Hematopoietic multipotent progenitor cell treated with erythropoietin and hydrocortisone succinate and interleukin-3 and kit ligand, for 8 days (in vitro differentiated cells): ENCODE data around the gene TRMT11.
A peak's percentile ranks its signal among the peaks of the same experiment; 100 is the strongest.
"Not testable (repeated sequence)": the region's sequence is repeated elsewhere in the genome, so short reads cannot be mapped to it uniquely, and the experiment has no call there.

Source experiments
- DNase-seq: peaks from one replicate; pipeline ENCODE4 v3.0.0-alpha.2; 2015

Gene TRMT11

GRCh38 chr6:125956506-125957390 is 29.6 kb upstream of the TRMT11 start, which contains the start of gene HINT3:
HINT3 (plus strand) TSS chr6:125956770; CDS start chr6:125956978, 208 bp downstream.
- DNase-seq = peak; percentile 98

GRCh38 chr6:125957391-125957693 is 29.0 kb upstream of the TRMT11 start:
- no peak for DNase-seq

DNA sequence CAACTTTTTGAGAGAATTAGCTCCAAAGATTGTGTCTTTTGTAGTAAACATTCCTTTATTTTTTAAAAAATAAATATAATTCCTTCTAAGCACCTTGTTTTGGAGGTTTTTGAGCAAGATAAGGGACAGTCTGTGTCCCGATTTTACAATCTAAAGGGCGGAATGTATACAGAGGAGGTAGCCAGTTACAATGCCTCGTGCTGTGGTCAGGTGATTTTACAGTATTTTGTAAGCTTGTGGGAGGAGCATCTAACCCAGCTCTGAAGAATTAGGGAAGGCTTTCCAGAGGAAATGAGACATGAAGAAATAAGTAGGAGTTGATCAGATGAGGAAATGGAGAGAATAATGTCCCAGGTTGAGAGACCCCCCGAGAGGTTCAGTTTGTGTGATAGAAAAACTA is 28.5 kb upstream of the TRMT11 start:
- peak; percentile 74 for DNase-seq

GRCh38 chr6:125959041-125959440 is 27.3 kb upstream of the TRMT11 start:
- no peak for DNase-seq

DNA sequence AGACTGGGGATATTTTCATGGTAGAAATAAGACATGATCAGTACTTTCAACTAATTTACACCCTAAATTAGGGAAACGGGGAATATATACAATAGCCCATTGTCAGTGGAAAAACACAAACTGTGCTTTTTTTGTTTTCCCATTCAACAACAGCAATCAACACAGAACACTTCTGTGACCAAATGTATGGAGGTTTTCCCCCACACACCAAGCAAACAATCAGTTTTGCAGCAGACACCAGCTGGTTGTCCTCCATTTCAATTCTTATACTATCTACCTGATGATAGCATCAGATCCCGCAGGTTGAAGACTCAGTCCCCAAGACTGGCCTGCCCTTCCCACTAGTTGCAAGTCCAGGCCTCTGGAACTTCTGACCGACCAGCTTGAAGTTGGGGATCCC is 25.2 kb upstream of the TRMT11 start:
- DNase-seq = no peak

GRCh38 chr6:125962900-125963497 is 23.3 kb upstream of the TRMT11 start:
- DNase-seq = peak; percentile 27

- DNase-seq = peak; percentile 29
Observed at GRCh38 chr6:125963817-125964216, 22.5 kb upstream of the TRMT11 start.

GRCh38 chr6:125966569-125966968 is 19.8 kb upstream of the TRMT11 start:
- DNase-seq = no peak

GRCh38 chr6:125968493-125968892 is 17.8 kb upstream of the TRMT11 start:
- DNase-seq = no peak

- DNase-seq = no peak
Observed at GRCh38 chr6:125970760-125971159, 15.6 kb upstream of the TRMT11 start.

- not testable (repeated sequence) for DNase-seq
Observed at GRCh38 chr6:125972478-125972877, 13.9 kb upstream of the TRMT11 start.

DNA sequence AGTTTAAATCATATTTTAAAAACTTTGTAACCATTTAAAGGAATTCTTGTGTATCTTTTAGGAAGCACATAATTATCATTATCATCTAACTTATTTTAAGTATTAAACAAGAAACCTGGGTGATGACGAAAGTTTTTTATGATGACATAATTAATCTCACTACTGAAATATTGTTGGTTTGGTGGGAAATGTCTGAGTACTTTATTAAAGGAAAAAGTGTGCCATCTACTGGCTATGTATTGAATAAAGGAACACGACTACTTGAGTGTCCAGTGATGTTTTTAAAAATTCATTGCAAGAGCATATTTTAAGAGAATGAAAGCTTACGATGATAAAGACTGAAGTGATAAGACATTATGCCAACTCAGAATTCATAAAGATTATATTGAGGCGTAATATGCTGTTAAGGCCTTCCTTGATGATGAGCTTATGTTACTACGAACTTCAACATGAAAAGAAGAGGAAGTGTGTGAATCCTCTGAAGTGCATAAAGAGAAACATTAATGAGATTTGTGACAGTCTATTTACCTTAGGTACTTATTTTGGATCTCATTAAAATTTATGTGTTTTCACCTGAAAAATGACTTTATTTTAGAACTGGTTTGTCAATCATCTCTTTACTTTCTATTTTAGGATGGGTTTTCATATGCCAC is 12.0 kb upstream of the TRMT11 start:
- peak; percentile 84 for DNase-seq

- DNase-seq = no peak
Observed at GRCh38 chr6:125979101-125979500, 7.2 kb upstream of the TRMT11 start.

GRCh38 chr6:125981571-125982185 is 4.7 kb upstream of the TRMT11 start:
- DNase-seq = no peak

- no peak for DNase-seq
Observed at GRCh38 chr6:125983246-125983945, 2.9 kb upstream of the TRMT11 start.

DNA sequence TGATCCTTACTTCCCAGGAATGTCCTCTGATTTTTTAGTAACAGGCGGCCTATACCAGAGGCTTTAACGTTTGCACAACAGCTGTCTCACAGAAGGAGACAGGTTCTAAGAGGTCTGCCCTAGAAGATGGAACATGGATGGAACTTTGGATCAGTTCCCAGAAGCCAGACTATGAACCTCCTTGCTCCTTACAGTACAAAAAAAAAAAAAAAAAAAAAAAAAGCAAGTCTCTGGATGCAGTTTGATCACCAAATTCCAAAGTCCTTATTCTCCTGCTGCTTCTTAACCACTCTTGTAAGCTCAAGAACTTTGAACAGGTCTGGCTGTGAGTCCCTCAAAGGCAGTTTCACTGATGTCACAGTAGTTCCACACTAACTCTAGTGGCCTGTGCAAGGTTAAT is 2.0 kb upstream of the TRMT11 start:
- DNase-seq = no peak

GRCh38 chr6:125985522-125985921 is 818 bp upstream of the TRMT11 start:
- DNase-seq = no peak

GRCh38 chr6:125985979-125986300 is 400 bp upstream of the TRMT11 start:
- DNase-seq = no peak

DNA sequence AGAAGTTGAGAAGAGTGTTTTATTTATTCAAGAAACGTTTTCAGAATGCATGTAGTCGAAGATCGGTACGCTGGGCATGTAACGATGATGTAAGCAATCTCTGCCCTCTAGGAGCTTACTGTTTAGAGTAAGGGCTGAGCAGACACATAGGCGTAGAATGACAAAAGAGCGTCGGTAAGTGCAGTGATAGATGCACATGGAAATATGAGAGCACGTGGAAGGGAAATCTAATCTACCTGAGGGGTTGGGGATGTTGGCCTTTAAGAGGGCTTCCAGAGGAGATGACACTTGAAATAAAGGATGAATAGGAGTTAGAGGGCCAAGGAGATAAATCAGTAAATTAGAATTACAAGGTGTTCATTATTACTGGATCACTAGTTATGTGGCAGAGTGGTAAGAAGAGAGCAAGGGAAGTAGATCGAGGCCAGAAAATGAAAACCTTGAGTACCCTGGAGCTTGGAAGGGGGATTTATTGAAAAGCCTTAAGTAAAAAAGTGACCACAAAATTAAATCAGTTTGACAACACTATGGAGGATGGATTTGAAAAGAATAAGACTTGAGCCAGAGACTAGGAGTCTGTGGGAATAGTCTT is 782 bp downstream of the TRMT11 start:
- peak; percentile 43 for DNase-seq

DNA sequence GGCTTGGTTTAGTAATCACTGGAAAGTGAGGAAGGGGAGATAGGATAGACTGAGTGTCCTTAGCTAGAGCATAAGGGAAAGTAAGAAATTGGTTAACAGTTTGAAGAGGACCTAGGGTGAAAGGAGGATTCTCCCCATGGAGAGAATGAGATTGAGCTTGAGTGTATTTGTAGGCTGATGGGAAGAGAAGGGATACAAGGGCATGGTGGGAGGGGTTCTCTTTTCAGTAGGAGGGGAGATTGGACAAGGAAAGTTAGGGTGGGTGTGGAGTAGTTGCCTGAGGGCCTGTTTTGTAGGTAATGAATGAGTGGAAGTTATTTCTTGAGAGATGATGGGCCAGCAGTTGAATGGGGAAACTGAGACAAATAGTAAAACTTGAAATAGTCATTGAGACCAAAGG is 1.9 kb downstream of the TRMT11 start:
- no peak for DNase-seq

- DNase-seq = no peak
Observed at GRCh38 chr6:125989631-125990030, 3.3 kb downstream of the TRMT11 start.

DNA sequence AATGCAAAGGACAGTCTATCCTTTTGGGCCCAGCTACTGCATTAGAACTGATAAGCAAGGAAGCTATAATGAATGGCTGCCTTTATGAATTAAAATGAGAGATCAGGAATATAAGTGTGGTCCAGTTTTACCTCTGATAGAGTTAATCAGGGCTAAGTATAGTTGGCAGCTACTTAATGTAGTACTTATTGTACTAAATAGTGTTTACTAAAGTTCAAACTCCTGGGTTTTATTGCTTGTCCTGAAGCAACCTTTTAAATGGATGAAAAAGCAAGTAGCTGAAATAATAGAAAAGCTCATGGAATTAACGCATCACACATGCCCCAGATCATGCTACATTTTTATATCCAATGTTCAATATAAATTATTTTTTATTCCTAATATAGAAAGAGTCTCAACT is 5.3 kb downstream of the TRMT11 start:
- no peak for DNase-seq
